PC-9 (cell line): ENCODE measurements around the gene SYT15.

Experiments used
- CTCF ChIP-seq: fragments of 200-600 bp; sonication (generic); conservative IDR thresholded peaks from 2 replicates; pipeline ENCODE4 v1.6.1; 2017; ENCODE audit warnings: mixed run types, antibody characterized with exemption, mild to moderate bottlenecking, moderate library complexity
- EZH2 ChIP-seq: fragments of 200-600 bp; sonication (generic); IDR thresholded peaks from 2 replicates; pipeline ENCODE4 v1.8.0; 2017; ENCODE audit warnings: antibody characterized with exemption, low read depth

GRCh38 chr10:46536781-46537180, 42.1 kb upstream of the SYT15 start:
- TF ChIP-seq CTCF = no peak
- no peak for TF ChIP-seq EZH2
